ENCODE measurements around the gene ASZ1.

- TF ChIP-seq CTCF (IDR thresholded peaks at IDR 0.05) (no peak), POLR2AphosphoS5 (IDR thresholded peaks at IDR 0.05; ENCODE audit: low read depth, low read length) (no peak), SIN3A (IDR thresholded peaks at IDR 0.05; ENCODE audit: borderline replicate concordance, insufficient read depth, low read depth, low read length) (no peak), REST (IDR thresholded peaks at IDR 0.05; ENCODE audit: insufficient read depth in 1 of 2, low read depth in 2 of 2, low read length in 1 of 2) (no peak), TCF7L2 (IDR thresholded peaks at IDR 0.05; ENCODE audit: low read depth, low read length) (no peak)
These were observed 102.3 kb downstream of the ASZ1 start for GRCh38 chr7:117324960-117325359.

Data from Panc1 (cell line).